ENCODE measurements around the gene TECR.
"Not testable (repeated sequence)": the region's sequence is repeated elsewhere in the genome, so short reads cannot be mapped to it uniquely, and the experiment has no call there.

GRCh38 chr19:14504575-14504974 lies 24.8 kb upstream of the TECR start:
- TF ChIP-seq CTCF (IDR thresholded peaks at IDR 0.05; ENCODE audit: extremely low read depth in 1 of 2, insufficient read depth in 1 of 2, low read depth in 1 of 2, low read length in 2 of 2); POLR2A (IDR thresholded peaks at IDR 0.05; ENCODE audit: low read depth, low read length); MAX (IDR thresholded peaks at IDR 0.05; ENCODE audit: insufficient read depth, insufficient read length); POLR2AphosphoS5 (IDR thresholded peaks at IDR 0.05; ENCODE audit: insufficient read depth, low read depth, low read length): not testable (repeated sequence)
